Prostate gland (tissue), 2 donors: ENCODE measurements around the gene DTNB. TPM values are rescaled to one million over a fixed set of nuclear protein-coding genes. Genes with fewer than 3 reads are reported as not detected.

Experiments used
- DNase-seq: peaks from one replicate; pipeline ENCODE4 v3.0.0-alpha.2; 2019; ENCODE audit warnings: low spot score
- H3K27ac ChIP-seq, 2 donors: fragments of 200-600 bp; sonication (generic); 2 replicates each; pipeline ENCODE4 v1.5.1; 2017 to 2019
- H3K27me3 ChIP-seq: fragments of 200-600 bp; sonication (generic); replicated peaks from 2 replicates; pipeline ENCODE4 v1.5.1; 2019; ENCODE audit not compliant: insufficient read depth
- H3K36me3 ChIP-seq, 2 donors: fragments of 200-600 bp; sonication (generic); 1 replicate in 1 of 2; 2 replicates in 1 of 2; pipeline versions ENCODE4 v1.5.1 to v1.8.1; 2017 to 2019
- H3K4me1 ChIP-seq: fragments of 200-600 bp; sonication (generic); replicated peaks from 2 replicates; pipeline ENCODE4 v1.5.1; 2019
- H3K4me3 ChIP-seq, 2 donors: fragments of 200-600 bp; sonication (generic); 2 replicates each; pipeline ENCODE4 v1.5.1; 2017 to 2019
- H3K9me3 ChIP-seq: fragments of 200-600 bp; sonication (generic); 2 replicates; pipeline ENCODE4 v1.5.1; 2017
- CTCF ChIP-seq, 4 experiments: fragments of 200-600 bp in 2 of 4; fragments of 450-650 bp in 2 of 4; sonication (generic) in 2 of 4; IDR thresholded peaks; 1 replicate in 3 of 4; 2 replicates in 1 of 4; pipeline ENCODE4 v1.5.1; 2016 to 2019; ENCODE audit warnings: antibody characterized with exemption in 4 of 4, mild to moderate bottlenecking in 2 of 4, moderate library complexity in 2 of 4
- POLR2A ChIP-seq: fragments of 450-650 bp; IDR thresholded peaks from one replicate; pipeline ENCODE4 v1.6.1; 2016; ENCODE audit warnings: antibody characterized with exemption, mild to moderate bottlenecking
- POLR2AphosphoS5 ChIP-seq: sonication (generic); formaldehyde crosslinking; IDR thresholded peaks from one replicate; pipeline ENCODE4 v1.6.1; 2017; ENCODE audit warnings: antibody characterized with exemption
- WGBS: methylation state at CpG from one replicate; pipeline ENCODE4 v1.1.5; 2018; 5-methylcytosine and 5-hydroxymethylcytosine counted together
- intact Hi-C: fragments of 100-400 bp; cut with DNase I; formaldehyde crosslinking; loops from one replicate; pipeline ENCODE4 v1.14.2; 2022
- total RNA-seq, 2 donors: library from RNA; depleted of rRNA; stranded (reverse); fragments of >200 nt; gene quantifications; one replicate each; pipeline ENCODE4 v1.1.0, GENCODE V29; 2016

The DTNB gene
- total RNA-seq, 2 donors from 2014 or later = 47.0 to 61.9 TPM

GRCh38 chr2:25624635-25625034 is 48.7 kb downstream of the DTNB start:
- peaks cover 0 to 2% of the 10 kb centered on the region in 2 donors for H3K36me3 ChIP-seq
- TF ChIP-seq POLR2A (no peak), CTCF (IDR thresholded peaks at IDR 0.05) (no peak), POLR2AphosphoS5 (no peak)
- H3K27me3 ChIP-seq = no peaks in the 10 kb centered on the region
- no peak for DNase-seq
- no peaks in the 10 kb centered on the region for H3K9me3 ChIP-seq
- H3K27ac ChIP-seq = no peak overlapping the region
- peaks cover under 1% of the 10 kb centered on the region for H3K4me1 ChIP-seq
- WGBS = 93% methylated on average over 2 of the region's 2 CpGs
- intact Hi-C loops = no loop called here
- no peak overlapping the region for H3K4me3 ChIP-seq

GRCh38 chr2:25623361-25623760 is 50.0 kb downstream of the DTNB start:
- WGBS = 40% methylated on average over 3 of the region's 3 CpGs
- Histone ChIP-seq H3K4me3 (no peak overlapping the region), H3K36me3 (peaks cover 0 to 2% of the 10 kb centered on the region in 2 donors), H3K27ac (no peak overlapping the region), H3K9me3 (no peaks in the 10 kb centered on the region), H3K4me1 (peaks cover 7% of the 10 kb centered on the region), H3K27me3 (no peaks in the 10 kb centered on the region)
- TF ChIP-seq CTCF (IDR thresholded peaks at IDR 0.05) = no peak
- intact Hi-C loops = no loop called here
- no peak for DNase-seq

GRCh38 chr2:25620711-25621110 is 52.7 kb downstream of the DTNB start:
- Histone ChIP-seq H3K36me3 (no peaks in the 10 kb centered on the region), H3K27ac (no peak overlapping the region), H3K27me3 (no peaks in the 10 kb centered on the region), H3K4me1 (peaks cover 15% of the 10 kb centered on the region), H3K4me3 (no peak overlapping the region), H3K9me3 (no peaks in the 10 kb centered on the region)
- no peak for DNase-seq
- TF ChIP-seq POLR2AphosphoS5 = no peak
- TF ChIP-seq POLR2A = no peak
- TF ChIP-seq CTCF (IDR thresholded peaks at IDR 0.05) = no peak
- WGBS = 52% methylated on average over 4 of the region's 4 CpGs
- intact Hi-C loops = no loop called here

GRCh38 chr2:25620077-25620476 is 53.3 kb downstream of the DTNB start:
- intact Hi-C loops = no loop called here
- Histone ChIP-seq H3K27ac (peak overlapping the region; percentile 46 to 86), H3K9me3 (no peaks in the 10 kb centered on the region)

More at GRCh38 chr2:25620077-25620476, 53.3 kb downstream of the DTNB start:
- Histone ChIP-seq H3K36me3 (no peaks in the 10 kb centered on the region), H3K4me1 (peaks cover 15% of the 10 kb centered on the region), H3K27me3 (no peaks in the 10 kb centered on the region), H3K4me3 (no peak overlapping the region)
- TF ChIP-seq CTCF (IDR thresholded peaks at IDR 0.05) (no peak), POLR2AphosphoS5 (no peak), POLR2A (no peak)
- 64% methylated on average over 5 of the region's 5 CpGs for WGBS
- DNase-seq = no peak
